Mucosa of descending colon (tissue), 3 donors: ENCODE results near the gene TXNRD2. TPM values are rescaled to one million over a fixed set of nuclear protein-coding genes. Genes with fewer than 3 reads are reported as not detected.

Experiments used
- ATAC-seq: fragments of 200-7000 bp; cut with Tn5 transposase; one replicate; pipeline ENCODE4 v1.9.1; 2020; ENCODE audit warnings: mild to moderate bottlenecking, moderate library complexity
- DNase-seq, 3 donors: peaks; one replicate each; pipeline ENCODE4 v3.0.0-alpha.2; 2020
- H3K36me3 ChIP-seq: fragments of 200-600 bp; one replicate; pipeline ENCODE4 v1.8.0; 2021; ENCODE audit warnings: low read depth, mild to moderate bottlenecking
- H3K4me1 ChIP-seq: fragments of 200-600 bp; one replicate; pipeline ENCODE4 v1.8.0; 2021; ENCODE audit warnings: low read depth, mild to moderate bottlenecking
- H3K4me3 ChIP-seq: fragments of 200-600 bp; one replicate; pipeline ENCODE4 v1.8.0; 2021; ENCODE audit warnings: mild to moderate bottlenecking
- H3K9me3 ChIP-seq: fragments of 200-600 bp; one replicate; pipeline ENCODE4 v1.8.0; 2021; ENCODE audit warnings: mild to moderate bottlenecking
- CTCF ChIP-seq: fragments of 200-600 bp; IDR thresholded peaks from one replicate; pipeline ENCODE4 v1.8.0; 2022; ENCODE audit warnings: antibody characterized with exemption, mild to moderate bottlenecking
- intact Hi-C, 2 donors: fragments of 100-400 bp; cut with DNase I in 1 of 2; cut with micrococcal nuclease in 1 of 2; formaldehyde crosslinking; loops; one replicate each; pipeline versions ENCODE4 v1.11.0 to v1.11.1; 2022; cut with DNase I, micrococcal nuclease
- total RNA-seq, 3 donors: library from RNA; stranded (reverse); fragmentation: NEBNext Ultra II Directional in 2 of 3; extraction: Animal tissue kit (Norgen Biotek cat#: 25700) in 2 of 3; gene quantifications; one replicate each; pipeline versions ENCODE4 v1.2.1 to v1.2.4, GENCODE V29; 2021 to 2023
- donor health status: DM: no; HTN: no; CAD: no; lungs with moderate emphysema.
- donor health status: DM: no; HTN: no; CAD: no.
- donor health status: DM: no; HTN: yes; CAD: no.

TXNRD2 gene
- total RNA-seq, 3 donors from 2014 or later: 20.9 to 23.6 (median 22.6) TPM

- no peaks in the 10 kb centered on the region for H3K36me3 ChIP-seq
- H3K9me3 ChIP-seq: no peaks in the 10 kb centered on the region
- no peak overlapping the region for H3K4me3 ChIP-seq
- DNase-seq (peak in 1 of 3 donors; percentile 15), ATAC-seq (no peak)
- TF ChIP-seq CTCF: no peak
- peaks cover 10% of the 10 kb centered on the region for H3K4me1 ChIP-seq
- intact Hi-C loops: no loop called here
Measured at GRCh38 chr22:19879643-19879991, 62.0 kb downstream of the TXNRD2 start.

GRCh38 chr22:19879246-19879570 is 62.4 kb downstream of the TXNRD2 start:
- no peaks in the 10 kb centered on the region for H3K36me3 ChIP-seq
- TF ChIP-seq CTCF: no peak
- DNase-seq: no peak

GRCh38 chr22:19878461-19879245 is 63.0 kb downstream of the TXNRD2 start:
- Histone ChIP-seq H3K4me1 (peaks cover 20% of the 10 kb centered on the region), H3K36me3 (no peaks in the 10 kb centered on the region), H3K4me3 (no peak overlapping the region), H3K9me3 (no peaks in the 10 kb centered on the region)
- no peak for TF ChIP-seq CTCF
- DNase-seq (peak in 1 of 3 donors; percentile 43), ATAC-seq (no peak)
- intact Hi-C loops: no loop called here

More at GRCh38 chr22:19879246-19879570, 62.4 kb downstream of the TXNRD2 start:
- Histone ChIP-seq H3K9me3 (no peaks in the 10 kb centered on the region), H3K4me3 (no peak overlapping the region), H3K4me1 (peaks cover 15% of the 10 kb centered on the region)
- ATAC-seq: no peak
- intact Hi-C loops: no loop called here

GRCh38 chr22:19877626-19878339 is 63.8 kb downstream of the TXNRD2 start:
- intact Hi-C loops: no loop called here
- ATAC-seq (no peak), DNase-seq (peak in 1 of 3 donors; percentile 48)
- Histone ChIP-seq H3K4me1 (peaks cover 29% of the 10 kb centered on the region), H3K9me3 (no peaks in the 10 kb centered on the region), H3K36me3 (no peaks in the 10 kb centered on the region), H3K4me3 (no peak overlapping the region)
- TF ChIP-seq CTCF: no peak

- intact Hi-C loops: no loop called here
- Histone ChIP-seq H3K4me1 (peaks cover 29% of the 10 kb centered on the region), H3K4me3 (no peak overlapping the region), H3K9me3 (no peaks in the 10 kb centered on the region), H3K36me3 (no peaks in the 10 kb centered on the region)
- ATAC-seq (no peak), DNase-seq (peak in 2 of 3 donors; percentile 26 to 40)
- no peak for TF ChIP-seq CTCF
Measured at GRCh38 chr22:19876941-19877625, 64.5 kb downstream of the TXNRD2 start.
